AG09309 (cell line): Measurements from ENCODE around the gene PPP1R1A.

Source experiments
- DNase-seq: peaks from one replicate; pipeline ENCODE4 v3.0.0-alpha.2; 2010; ENCODE audit warnings: low read depth
- H3K4me3 ChIP-seq: 2 replicates; pipeline ENCODE4 v1.5.1; 2011; ENCODE audit warnings: mild to moderate bottlenecking, low read depth, low read length, moderate library complexity; ENCODE audit not compliant: control insufficient read depth
- CTCF ChIP-seq: IDR thresholded peaks from 2 replicates; pipeline ENCODE4 v1.5.1; 2011; ENCODE audit warnings: mild to moderate bottlenecking, low read depth, low read length, inconsistent platforms; ENCODE audit not compliant: insufficient read depth, control insufficient read depth; ENCODE audit errors: missing control alignments

PPP1R1A gene

GRCh38 chr12:54587315-54587873, 1.1 kb downstream of the PPP1R1A start:
- H3K4me3 ChIP-seq = no peak overlapping the region
- TF ChIP-seq CTCF = no peak
- DNase-seq = no peak

- no peak overlapping the region for H3K4me3 ChIP-seq
- no peak for TF ChIP-seq CTCF
- no peak for DNase-seq
Measured at GRCh38 chr12:54586620-54587019, 1.8 kb downstream of the PPP1R1A start.

GRCh38 chr12:54585243-54585642, 3.2 kb downstream of the PPP1R1A start:
- no peak for DNase-seq
- TF ChIP-seq CTCF = no peak
- no peak overlapping the region for H3K4me3 ChIP-seq

GRCh38 chr12:54584128-54584527, 4.3 kb downstream of the PPP1R1A start:
- H3K4me3 ChIP-seq = no peak overlapping the region
- TF ChIP-seq CTCF = no peak
- DNase-seq = no peak

GRCh38 chr12:54583726-54584125, 4.7 kb downstream of the PPP1R1A start:
- no peak for DNase-seq
- TF ChIP-seq CTCF = no peak
- no peak overlapping the region for H3K4me3 ChIP-seq

- DNase-seq = no peak
- H3K4me3 ChIP-seq = no peak overlapping the region
- no peak for TF ChIP-seq CTCF
Measured at GRCh38 chr12:54581412-54581811, 7.0 kb downstream of the PPP1R1A start.
